Measurements from ENCODE around the gene NANOS3. TPM values are rescaled to one million over a fixed set of nuclear protein-coding genes. Genes with fewer than 3 reads are reported as not detected.

Gene NANOS3
- total and polyA plus RNA-seq, 2 of the 13 experiments (the other 11 are each of a cell fraction or from before 2014, with no cell fraction given), result 0.21 TPM; not detected in 1

DNA sequence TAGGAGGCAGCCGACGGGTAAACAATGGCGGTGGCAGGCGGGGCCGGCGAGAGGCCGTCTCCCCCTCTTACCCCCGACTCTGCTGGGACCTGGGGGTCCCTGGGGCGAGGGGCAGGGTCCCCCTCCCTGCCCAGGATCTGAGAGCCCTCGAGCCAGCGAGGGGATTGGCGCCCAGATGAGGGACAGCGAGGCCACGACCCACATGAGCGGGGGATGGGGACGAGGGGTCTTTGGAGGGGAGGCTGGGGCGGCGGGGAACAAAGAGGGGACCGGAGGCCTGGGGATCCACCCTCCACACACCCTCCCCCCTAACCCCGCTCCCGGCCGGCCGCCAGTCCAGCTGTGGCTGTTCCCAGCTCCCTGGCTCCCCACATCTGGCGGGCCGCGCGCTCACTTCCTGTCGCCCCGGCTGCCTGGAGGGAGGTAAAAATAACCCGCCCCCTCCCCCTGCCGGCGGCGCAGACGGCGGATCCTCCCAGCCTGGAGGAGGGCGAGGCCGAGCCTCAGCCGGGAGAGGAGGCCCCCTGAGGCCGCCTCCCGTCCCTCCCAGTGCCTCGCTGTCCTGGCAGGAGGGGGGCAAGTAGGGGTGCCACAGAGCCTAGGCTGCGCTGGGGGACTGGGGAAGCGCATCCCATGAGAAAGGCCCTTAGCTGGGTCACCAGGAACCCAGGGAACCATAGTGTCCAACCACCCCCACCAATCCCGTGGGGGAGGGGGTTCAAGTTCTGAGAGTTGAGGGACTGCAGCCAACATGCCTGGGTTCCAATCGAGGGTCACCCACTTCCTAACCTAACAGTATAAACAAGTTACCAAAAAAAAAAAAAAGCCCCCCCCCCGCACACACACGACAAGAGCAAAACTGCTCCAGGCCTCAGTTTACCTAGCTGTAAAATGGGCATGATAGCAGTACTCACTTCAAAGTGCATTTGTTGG lies 29.3 kb upstream of the NANOS3 start (continued):
- TF ChIP-seq, protein P1, sequence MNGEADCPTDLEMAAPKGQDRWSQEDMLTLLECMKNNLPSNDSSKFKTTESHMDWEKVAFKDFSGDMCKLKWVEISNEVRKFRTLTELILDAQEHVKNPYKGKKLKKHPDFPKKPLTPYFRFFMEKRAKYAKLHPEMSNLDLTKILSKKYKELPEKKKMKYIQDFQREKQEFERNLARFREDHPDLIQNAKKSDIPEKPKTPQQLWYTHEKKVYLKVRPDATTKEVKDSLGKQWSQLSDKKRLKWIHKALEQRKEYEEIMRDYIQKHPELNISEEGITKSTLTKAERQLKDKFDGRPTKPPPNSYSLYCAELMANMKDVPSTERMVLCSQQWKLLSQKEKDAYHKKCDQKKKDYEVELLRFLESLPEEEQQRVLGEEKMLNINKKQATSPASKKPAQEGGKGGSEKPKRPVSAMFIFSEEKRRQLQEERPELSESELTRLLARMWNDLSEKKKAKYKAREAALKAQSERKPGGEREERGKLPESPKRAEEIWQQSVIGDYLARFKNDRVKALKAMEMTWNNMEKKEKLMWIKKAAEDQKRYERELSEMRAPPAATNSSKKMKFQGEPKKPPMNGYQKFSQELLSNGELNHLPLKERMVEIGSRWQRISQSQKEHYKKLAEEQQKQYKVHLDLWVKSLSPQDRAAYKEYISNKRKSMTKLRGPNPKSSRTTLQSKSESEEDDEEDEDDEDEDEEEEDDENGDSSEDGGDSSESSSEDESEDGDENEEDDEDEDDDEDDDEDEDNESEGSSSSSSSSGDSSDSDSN (CRISPR knock-in tag; IDR thresholded peaks at IDR 0.05), result peak; percentile 77
- TF ChIP-seq ELK4 (CRISPR knock-in tag; IDR thresholded peaks at IDR 0.05; ENCODE audit: borderline replicate concordance) (no peak), ZNF468 (CRISPR knock-in tag; IDR thresholded peaks at IDR 0.05) (no peak), CEBPB (IDR thresholded peaks at IDR 0.05; ENCODE audit: borderline replicate concordance, low read depth, low read length) (no peak), ZNF282 (IDR thresholded peaks at IDR 0.05; ENCODE audit: partially characterized antibody) (no peak), NR2F6 (IDR thresholded peaks at IDR 0.05) (no peak), NR2F6 (CRISPR knock-in tag; IDR thresholded peaks at IDR 0.05) (no peak), TFDP2 (CRISPR knock-in tag; IDR thresholded peaks at IDR 0.05) (no peak), CCDC6 (CRISPR knock-in tag; IDR thresholded peaks at IDR 0.05) (no peak), HOXA5 (CRISPR knock-in tag; IDR thresholded peaks at IDR 0.05) (no peak; the same call in none of the 2 replicates), TFE3 (CRISPR knock-in tag; IDR thresholded peaks at IDR 0.05) (no peak), FOXJ3 (CRISPR knock-in tag; IDR thresholded peaks at IDR 0.05; ENCODE audit: borderline replicate concordance) (0 out of 2 replicates have a peak, but pooled peaks have one; percentile 5), PCBP2 (optimal IDR thresholded peaks at IDR 0.05; ENCODE audit: low read depth, low read length, poor library complexity, severe bottlenecking) (no peak), SCMH1 (CRISPR knock-in tag; IDR thresholded peaks at IDR 0.05; ENCODE audit: borderline replicate concordance) (no peak), SNAPC2 (CRISPR knock-in tag; IDR thresholded peaks at IDR 0.05) (no peak), CAMTA2 (CRISPR knock-in tag; IDR thresholded peaks at IDR 0.05; ENCODE audit: borderline replicate concordance) (no peak), CENPBD1 (CRISPR knock-in tag; IDR thresholded peaks at IDR 0.05; ENCODE audit: borderline replicate concordance, low read depth) (no peak), NFKB2 (CRISPR knock-in tag; IDR thresholded peaks at IDR 0.05; ENCODE audit: borderline replicate concordance) (no peak), DMAP1 (CRISPR knock-in tag; IDR thresholded peaks at IDR 0.05) (no peak), SMC3 (IDR thresholded peaks at IDR 0.05; ENCODE audit: low read length) (no peak)
- TF ChIP-seq, protein P2, sequence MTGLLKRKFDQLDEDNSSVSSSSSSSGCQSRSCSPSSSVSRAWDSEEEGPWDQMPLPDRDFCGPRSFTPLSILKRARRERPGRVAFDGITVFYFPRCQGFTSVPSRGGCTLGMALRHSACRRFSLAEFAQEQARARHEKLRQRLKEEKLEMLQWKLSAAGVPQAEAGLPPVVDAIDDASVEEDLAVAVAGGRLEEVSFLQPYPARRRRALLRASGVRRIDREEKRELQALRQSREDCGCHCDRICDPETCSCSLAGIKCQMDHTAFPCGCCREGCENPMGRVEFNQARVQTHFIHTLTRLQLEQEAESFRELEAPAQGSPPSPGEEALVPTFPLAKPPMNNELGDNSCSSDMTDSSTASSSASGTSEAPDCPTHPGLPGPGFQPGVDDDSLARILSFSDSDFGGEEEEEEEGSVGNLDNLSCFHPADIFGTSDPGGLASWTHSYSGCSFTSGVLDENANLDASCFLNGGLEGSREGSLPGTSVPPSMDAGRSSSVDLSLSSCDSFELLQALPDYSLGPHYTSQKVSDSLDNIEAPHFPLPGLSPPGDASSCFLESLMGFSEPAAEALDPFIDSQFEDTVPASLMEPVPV (CRISPR knock-in tag; IDR thresholded peaks at IDR 0.05), result no peak

Measured in HepG2 (cell line).